ENCODE results near the gene MROH8.

The MROH8 gene

GRCh38 chr20:37192137-37192854 is 12.9 kb upstream of the MROH8 start:
- DNase-seq (ENCODE audit: extremely low read depth, low read depth) = peak; percentile 74
- TF ChIP-seq, protein P1, sequence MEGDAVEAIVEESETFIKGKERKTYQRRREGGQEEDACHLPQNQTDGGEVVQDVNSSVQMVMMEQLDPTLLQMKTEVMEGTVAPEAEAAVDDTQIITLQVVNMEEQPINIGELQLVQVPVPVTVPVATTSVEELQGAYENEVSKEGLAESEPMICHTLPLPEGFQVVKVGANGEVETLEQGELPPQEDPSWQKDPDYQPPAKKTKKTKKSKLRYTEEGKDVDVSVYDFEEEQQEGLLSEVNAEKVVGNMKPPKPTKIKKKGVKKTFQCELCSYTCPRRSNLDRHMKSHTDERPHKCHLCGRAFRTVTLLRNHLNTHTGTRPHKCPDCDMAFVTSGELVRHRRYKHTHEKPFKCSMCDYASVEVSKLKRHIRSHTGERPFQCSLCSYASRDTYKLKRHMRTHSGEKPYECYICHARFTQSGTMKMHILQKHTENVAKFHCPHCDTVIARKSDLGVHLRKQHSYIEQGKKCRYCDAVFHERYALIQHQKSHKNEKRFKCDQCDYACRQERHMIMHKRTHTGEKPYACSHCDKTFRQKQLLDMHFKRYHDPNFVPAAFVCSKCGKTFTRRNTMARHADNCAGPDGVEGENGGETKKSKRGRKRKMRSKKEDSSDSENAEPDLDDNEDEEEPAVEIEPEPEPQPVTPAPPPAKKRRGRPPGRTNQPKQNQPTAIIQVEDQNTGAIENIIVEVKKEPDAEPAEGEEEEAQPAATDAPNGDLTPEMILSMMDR (IDR thresholded peaks at IDR 0.05; ENCODE audit: low read depth, low read length, missing control alignments) = peak; percentile 96
- H3K4me3 ChIP-seq (replicated peaks; ENCODE audit: low read depth, low read length) = no peak overlapping the region

DNA sequence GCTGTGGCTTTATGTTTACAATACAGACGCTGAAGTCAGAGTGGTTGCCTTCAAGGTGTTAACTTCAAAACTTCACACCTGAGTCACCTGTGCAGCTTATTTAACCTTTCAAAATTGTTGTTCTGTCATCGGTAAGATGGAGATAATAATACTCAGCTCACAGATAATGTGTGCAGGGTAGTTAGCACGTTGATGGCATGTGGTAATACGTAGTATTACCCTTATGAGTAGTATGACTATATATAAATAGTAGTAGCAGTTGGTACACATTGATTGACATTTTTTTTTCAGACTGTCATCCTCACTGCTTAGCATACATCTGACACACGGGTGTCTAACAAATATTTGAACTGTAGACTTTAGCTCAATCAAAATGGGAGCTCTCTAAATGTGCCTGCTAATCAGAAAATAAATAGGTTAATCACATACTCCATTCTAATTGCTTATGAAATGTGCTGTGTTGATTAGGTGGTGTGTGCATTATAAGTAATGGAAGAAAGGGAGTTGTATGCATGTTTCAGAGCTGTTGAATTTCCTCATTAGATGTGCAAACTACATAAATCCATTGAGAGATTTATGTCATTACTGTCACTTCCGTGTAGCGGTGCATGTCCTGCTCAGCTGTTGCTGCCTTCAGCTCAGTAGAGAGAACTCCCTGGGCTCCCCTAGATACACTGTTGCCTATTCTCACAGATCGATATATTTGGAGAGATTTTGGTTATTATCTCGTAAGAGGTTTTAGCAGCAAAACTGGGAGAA is 11.2 kb upstream of the MROH8 start:
- no peak for DNase-seq (ENCODE audit: extremely low read depth, low read depth)
- TF ChIP-seq, protein P1 (IDR thresholded peaks at IDR 0.05; ENCODE audit: low read depth, low read length, missing control alignments) = no peak
- H3K4me3 ChIP-seq (replicated peaks; ENCODE audit: low read depth, low read length) = no peak overlapping the region

DNA sequence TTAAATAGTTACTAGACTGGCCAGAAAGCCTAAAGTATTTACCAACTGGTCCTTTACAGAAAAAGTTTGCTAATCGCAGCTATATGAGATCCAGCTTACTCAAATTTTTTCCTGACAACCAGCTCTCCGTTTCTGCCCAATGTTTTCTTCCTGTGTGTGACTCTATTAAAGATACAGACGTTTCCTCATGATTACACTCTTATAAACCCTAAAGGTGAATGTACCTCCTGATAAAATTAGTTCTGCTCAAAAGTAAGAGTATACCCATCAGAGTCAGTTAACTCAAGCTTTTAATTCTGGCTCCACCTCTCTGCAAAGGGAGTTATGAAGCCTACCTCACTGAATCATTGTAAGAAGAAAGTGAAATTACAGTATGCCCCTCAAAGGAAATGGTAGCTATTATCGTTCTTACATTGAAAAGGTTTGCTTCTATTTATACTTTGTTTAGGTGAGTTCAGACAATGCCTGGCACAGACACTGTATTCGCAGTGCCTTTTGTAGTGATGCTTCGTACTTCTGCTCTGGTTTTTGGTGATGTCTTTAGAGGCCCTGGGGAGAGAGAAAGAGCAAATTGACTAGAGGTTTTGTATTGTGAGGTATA is 10.2 kb upstream of the MROH8 start:
- no peak overlapping the region for H3K4me3 ChIP-seq (replicated peaks; ENCODE audit: low read depth, low read length)
- no peak for DNase-seq (ENCODE audit: extremely low read depth, low read depth)
- TF ChIP-seq, protein P1 (IDR thresholded peaks at IDR 0.05; ENCODE audit: low read depth, low read length, missing control alignments) = no peak

DNA sequence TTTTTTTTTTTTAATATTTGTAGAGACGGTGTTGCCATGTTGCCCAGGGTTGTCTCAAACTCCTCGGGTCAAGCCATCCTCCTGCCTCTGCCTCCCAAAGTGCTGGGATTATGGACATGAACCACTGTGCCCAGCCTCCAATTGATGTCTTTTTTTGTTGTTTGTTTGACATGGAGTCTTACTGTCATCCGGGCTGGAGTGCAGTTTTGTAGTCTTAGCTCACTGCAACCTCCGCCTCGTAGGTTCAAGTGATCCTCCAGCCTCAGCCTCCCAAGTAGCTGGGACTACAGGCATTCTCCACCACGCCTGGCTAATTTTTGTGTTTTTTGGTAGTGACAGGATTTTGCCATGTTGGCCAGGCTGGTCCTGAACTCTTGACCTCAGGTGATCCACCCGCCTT is 9.4 kb upstream of the MROH8 start:
- H3K4me3 ChIP-seq (replicated peaks; ENCODE audit: low read depth, low read length) = no peak overlapping the region
- TF ChIP-seq, protein P1 (IDR thresholded peaks at IDR 0.05; ENCODE audit: low read depth, low read length, missing control alignments) = no peak
- DNase-seq (ENCODE audit: extremely low read depth, low read depth) = no peak

GRCh38 chr20:37185686-37186085 is 6.3 kb upstream of the MROH8 start:
- TF ChIP-seq, protein P1 (IDR thresholded peaks at IDR 0.05; ENCODE audit: low read depth, low read length, missing control alignments) = no peak
- no peak for DNase-seq (ENCODE audit: extremely low read depth, low read depth)
- no peak overlapping the region for H3K4me3 ChIP-seq (replicated peaks; ENCODE audit: low read depth, low read length)

DNA sequence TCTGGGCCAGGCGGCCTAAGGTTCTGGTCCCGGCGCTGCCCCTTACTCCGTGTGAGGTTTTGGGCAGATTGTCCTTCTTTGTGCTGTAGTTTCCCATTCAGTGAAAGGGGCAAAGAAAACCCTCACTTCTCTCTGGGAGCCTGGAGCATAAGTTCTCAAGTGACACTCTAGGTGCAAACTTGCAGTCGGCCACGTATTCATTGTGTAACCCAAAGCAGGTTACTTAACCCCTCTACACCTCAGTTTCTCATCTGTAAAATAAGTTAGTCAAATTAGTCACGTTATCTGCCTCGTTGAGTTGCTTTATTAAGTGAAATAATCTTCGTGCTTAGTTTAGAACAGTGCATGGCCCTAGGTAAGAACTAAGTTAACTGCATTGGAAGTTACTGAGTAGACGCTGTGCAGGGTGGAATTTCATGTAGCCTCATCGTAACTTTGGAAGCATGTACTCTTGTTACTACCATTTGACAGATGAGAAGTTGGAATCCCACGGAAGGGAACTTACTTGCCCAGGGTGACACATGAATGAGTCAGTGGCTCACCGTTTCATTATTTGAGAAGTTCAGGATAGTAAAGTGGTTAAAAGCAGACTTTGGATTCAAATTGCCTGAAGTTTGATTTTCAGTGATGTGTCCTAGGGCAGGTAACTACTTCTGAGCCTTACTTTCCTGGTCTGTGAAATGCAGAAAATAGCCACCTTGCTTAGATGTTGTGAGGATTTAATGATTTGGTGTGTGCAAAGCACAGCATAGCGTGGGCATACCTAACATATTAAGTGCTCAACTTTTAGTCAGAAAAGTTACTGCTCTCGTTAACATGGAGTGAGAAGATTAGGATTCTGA is 556 bp upstream of the MROH8 start:
- peak overlapping the region; percentile 97 for H3K4me3 ChIP-seq (replicated peaks; ENCODE audit: low read depth, low read length)
- DNase-seq (ENCODE audit: extremely low read depth, low read depth) = no peak
- TF ChIP-seq, protein P1 (IDR thresholded peaks at IDR 0.05; ENCODE audit: low read depth, low read length, missing control alignments) = no peak
